HG03354 (cell line): ENCODE measurements around the gene INVS.
"Not testable (repeated sequence)": the region's sequence is repeated elsewhere in the genome, so short reads cannot be mapped to it uniquely, and the experiment has no call there.

ENCODE experiments used
- ATAC-seq: cut with Tn5 transposase; IDR thresholded peaks from one replicate; pipeline ENCODE4 v1.9.1; 2021; ENCODE audit warnings: mild to moderate bottlenecking; ENCODE audit not compliant: unreplicated experiment, poor library complexity, severe bottlenecking

The INVS gene

DNA sequence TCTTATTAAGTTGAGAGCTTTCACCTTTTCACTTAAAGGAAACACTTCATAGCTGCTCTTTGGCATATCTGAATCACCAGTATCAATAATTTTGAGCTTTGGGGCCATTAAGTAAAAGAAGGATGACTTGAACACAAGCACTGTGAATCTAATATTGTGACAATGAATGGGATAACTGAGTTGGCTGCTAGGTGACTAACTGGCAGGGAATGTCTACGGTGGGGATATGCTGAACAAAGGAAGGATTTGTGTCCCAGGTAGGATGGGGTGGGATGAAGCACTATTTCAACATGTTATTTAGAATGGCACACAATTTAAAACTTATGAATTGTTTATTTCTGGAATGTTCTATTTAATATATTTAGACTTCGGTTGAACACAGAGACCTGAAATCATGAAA lies 130.1 kb downstream of the INVS start:
- no peak for ATAC-seq

GRCh38 chr9:100229561-100229960 lies 130.5 kb downstream of the INVS start:
- ATAC-seq: no peak

GRCh38 chr9:100236986-100237385 lies 137.9 kb downstream of the INVS start:
- ATAC-seq: not testable (repeated sequence)

DNA sequence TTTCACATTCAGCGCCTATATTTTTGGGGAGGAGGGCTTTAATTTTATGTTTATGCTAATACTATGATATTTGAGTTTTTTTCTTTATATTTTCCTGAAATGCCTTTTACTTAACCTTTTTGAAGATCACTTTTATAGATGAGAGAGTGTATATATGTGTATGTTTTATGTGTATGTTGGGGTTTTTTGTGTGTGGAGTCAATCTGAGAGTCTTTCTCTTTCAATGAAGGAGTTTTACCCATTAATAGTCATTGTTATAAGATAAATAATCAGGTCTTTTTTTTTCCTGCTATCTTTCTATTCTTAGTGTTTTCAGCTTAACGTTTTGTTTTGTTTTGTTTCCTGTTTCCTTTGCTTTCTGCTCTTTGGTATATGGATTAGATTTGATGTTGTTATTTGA lies 141.5 kb downstream of the INVS start:
- no peak for ATAC-seq

DNA sequence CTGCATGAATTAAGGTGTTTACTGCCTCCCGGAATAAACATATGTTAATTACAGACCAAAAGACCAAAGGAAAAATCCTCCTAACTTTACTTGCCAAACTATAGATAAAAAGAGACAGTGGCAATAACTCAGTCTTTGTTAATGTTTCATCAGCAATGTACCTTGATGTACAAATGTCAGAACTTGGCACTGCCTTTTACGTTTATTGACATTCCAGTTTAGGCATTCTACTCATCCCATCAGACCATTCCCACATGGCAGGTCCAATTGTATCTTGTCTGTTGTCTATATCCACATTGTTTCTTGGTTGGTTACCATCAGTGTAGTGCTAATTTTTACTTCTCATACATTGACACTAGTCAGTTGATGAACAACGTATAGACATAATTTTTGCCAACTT lies 168.2 kb downstream of the INVS start:
- no peak for ATAC-seq

GRCh38 chr9:100268271-100268670 lies 169.2 kb downstream of the INVS start:
- ATAC-seq: no peak

- ATAC-seq: no peak
These were observed 170.6 kb downstream of the INVS start for GRCh38 chr9:100269656-100270055.

- no peak for ATAC-seq
These were observed 178.3 kb downstream of the INVS start for GRCh38 chr9:100277166-100277979.

GRCh38 chr9:100281066-100281465 lies 182.0 kb downstream of the INVS start:
- no peak for ATAC-seq

DNA sequence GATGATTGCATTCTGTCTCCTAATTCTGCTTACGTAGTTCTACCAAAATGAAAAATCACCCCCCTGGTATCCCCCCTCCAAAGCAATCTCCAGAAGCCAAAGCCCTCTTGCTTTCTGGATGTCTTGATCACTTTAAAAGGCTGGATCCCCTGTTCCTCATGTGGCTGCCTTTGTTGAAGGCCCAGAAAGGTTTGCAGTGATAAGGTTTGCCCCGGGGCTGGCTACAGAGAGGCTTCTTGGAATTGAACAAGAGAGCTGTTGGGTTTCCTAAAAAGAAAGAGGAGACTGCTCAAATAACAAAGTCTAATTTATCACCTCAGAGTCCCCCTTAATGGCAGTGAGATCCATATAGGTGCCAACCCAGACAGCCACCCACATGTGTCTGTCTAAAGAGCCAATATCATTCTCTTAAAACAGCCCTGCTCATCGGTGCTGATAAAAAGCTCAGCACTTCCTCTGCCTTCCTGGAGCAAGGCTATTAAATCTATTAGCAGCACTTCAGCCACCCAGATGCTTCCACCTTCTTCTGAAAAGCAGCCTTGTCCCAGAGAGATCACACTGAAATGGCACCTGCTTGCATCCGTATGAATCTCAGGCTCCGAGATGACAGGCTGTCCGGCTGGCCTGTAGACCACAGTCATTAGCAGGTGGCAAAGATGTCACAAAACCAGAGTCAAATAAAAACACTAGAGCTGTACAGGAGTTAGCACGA lies 182.8 kb downstream of the INVS start:
- ATAC-seq: no peak

GRCh38 chr9:100282388-100282719 lies 183.3 kb downstream of the INVS start:
- no peak for ATAC-seq

- no peak for ATAC-seq
These were observed 185.2 kb downstream of the INVS start for GRCh38 chr9:100284247-100284646.

- no peak for ATAC-seq
These were observed 186.0 kb downstream of the INVS start for GRCh38 chr9:100285080-100285479.

DNA sequence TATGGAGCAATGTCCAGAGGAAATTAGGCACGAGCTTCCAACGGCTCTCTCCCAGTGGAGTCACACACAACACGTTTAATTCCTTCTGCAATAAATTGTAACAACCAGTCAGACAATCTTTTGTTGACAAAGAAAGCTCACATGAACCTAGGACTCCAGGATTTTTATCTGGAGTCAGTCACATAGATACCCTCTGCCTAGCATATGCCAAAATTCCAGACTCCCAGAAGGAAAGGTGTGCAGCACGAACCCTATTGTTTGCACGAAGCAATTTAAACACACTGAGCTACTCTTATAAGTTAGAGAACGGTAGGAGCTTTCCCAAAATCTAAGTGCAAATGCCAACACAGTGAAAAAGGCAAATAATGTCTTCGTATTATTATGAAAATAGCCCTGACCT lies 186.6 kb downstream of the INVS start:
- no peak for ATAC-seq

GRCh38 chr9:100286257-100286656 lies 187.2 kb downstream of the INVS start:
- ATAC-seq: no peak

DNA sequence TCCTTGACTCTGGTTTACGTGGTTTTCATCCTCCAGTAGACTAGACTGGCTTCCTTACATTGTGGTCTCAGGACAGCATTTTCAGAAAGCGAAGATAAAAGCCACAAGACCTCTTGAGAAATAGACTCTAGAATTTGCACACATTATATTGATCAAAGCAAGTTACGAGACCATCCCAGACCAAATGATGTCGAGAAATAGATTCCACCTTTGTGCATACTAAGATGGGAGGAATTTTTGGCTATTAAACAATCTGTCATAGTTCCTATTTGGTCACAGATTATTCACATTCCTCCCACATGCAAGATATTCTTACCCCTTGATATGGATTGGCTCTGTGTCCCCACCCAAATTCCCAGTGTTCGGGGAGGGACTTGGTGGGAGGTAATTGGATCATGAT lies 188.1 kb downstream of the INVS start:
- no peak for ATAC-seq

DNA sequence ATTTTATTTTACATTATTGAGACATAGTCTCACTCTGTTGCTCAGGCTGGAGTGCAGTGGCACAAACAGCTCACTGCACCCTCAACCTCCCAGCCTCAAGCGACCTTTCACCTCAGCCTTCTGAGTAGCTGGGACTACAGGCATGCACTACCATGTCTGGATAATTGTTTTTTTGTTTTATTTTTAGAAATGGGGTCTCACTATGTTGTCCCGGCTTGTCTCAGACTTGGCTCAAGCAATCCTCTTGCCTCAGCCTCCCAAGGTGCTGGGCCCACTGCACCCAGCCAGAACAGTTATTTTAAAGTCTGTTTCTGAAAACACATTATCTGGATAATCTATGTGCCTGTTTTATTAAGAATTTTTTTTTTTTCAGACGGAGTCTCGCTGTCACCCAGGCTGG lies 191.7 kb downstream of the INVS start:
- ATAC-seq: no peak

DNA sequence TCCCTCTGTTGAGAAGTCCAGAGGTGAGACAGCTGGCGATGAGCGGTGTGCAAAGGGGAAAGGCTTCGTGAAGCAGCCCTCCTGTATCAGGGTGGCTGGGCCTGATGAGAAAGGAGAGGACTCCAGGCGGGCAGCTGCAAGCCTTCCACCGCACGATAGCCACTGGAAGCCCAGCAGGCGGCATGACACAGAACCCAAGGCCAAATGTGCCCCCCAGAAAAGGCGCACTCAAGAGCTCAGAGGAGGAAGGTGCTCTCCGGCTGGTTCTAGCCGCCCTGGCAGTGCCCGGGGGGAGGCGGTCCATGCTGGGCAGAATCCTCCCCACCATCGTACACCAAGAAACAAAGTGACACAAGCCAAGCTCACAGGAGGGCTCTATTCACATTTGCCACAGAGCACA lies 193.4 kb downstream of the INVS start:
- no peak for ATAC-seq

DNA sequence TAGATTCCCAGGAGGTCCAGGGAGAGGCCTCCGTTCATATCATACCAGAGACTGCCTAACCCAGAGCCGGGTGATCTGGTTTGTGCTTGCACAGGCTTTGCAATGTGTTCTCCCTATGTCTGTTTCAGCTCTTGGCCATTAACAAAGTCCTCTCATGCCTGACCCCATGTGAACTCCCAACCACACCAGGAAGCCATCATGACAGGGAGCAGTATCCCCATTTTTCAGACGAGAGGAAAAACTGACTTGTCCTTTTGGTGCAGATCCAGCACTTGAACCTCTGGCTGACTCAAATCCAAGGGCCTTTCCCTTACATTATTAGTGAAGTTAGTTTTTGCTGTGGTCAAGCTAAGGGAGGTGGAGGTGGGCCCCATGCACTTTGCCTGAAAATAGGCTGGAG lies 195.3 kb downstream of the INVS start:
- no peak for ATAC-seq

DNA sequence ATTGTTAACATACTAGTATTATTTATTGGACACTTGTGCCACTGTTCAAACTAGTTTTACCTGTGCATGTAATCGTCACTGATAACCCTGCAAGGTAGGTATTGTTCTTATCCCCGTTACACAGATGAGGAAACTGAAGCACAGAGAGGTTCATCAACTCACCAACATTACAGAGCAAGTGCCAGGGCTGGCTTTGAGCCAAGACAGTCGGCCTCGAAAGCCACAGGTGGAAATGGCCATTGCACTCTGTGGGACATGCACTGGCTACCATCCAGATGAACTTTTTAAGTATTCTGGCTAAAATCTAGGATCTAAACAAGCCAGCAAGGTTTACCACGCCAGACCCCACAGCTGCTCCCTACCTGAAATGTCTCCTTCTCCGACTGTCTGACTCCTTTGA lies 195.8 kb downstream of the INVS start:
- no peak for ATAC-seq

DNA sequence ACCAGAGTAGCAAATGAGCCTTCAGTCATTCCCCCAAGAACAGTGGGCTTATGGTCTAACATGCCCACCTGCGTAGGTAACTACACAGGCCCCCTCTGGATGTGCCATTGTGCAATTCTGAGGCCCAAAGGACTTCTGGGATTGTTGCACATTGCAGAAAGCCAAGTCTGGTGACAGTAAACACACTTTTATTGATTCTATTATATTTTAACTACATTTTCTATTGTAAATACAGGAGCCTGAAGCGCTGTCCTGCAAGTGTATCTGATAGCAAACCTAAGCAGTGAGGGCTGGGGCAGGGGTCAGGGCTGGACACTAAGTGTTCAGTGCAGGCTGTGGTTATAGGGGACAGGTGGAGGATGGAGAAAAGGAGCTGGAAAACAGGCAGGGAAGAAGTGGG lies 196.2 kb downstream of the INVS start:
- ATAC-seq: no peak
